Anterior cingulate cortex (tissue), 58 donors: ENCODE data around the gene MRPL10.

Experiments
- DNase-seq, 58 donors: peaks; one replicate each; lab custom pipeline; 2025; lab: John Stamatoyannopoulos, UW

Gene MRPL10

GRCh38 chr17:47862621-47863440, 31.5 kb upstream of the MRPL10 start:
- no peak for DNase-seq

DNA sequence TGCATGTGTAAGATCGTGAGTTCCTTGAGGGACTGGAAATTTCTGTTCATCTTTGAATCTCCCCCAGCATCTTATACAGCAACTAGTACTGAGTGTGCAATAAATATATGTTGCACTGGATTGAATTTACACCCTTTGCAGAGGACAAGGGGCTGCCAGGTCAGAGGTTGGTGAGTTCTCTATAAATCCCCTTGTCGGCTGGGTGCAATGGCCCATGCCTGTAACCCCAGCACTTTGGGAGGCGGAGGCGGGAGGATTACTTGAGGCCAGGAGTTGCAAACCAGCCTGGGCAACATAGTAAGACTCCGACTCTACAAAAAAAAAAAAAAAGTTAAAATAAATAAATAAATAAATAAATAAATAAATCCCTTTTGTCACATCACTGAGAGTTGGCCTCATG, 29.0 kb upstream of the MRPL10 start:
- no peak for DNase-seq

GRCh38 chr17:47857551-47858455, 26.5 kb upstream of the MRPL10 start:
- no peak for DNase-seq

- DNase-seq: no peak
Observed at GRCh38 chr17:47856830-47857229, 25.5 kb upstream of the MRPL10 start.

GRCh38 chr17:47855737-47856136, 24.4 kb upstream of the MRPL10 start:
- DNase-seq: no peak

DNA sequence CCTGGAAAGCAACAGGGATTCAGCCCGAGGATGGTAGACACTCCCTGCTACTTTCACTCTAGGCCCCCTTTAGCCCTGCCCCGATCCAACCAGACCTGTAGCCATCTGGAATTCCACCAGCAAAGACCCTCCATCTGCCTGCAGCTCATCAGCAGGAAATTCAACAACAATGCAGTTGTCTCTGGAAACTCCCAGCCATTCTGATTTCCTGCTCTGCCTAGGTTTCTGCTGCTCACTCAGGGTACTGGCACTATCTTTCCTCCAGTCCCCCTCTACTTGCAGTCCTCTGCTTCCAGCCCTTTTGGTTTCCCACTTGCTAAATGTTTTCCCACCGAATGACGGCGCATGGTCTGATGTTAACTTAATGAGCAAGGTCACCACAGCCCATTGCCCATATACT, 22.3 kb upstream of the MRPL10 start:
- no peak for DNase-seq

DNA sequence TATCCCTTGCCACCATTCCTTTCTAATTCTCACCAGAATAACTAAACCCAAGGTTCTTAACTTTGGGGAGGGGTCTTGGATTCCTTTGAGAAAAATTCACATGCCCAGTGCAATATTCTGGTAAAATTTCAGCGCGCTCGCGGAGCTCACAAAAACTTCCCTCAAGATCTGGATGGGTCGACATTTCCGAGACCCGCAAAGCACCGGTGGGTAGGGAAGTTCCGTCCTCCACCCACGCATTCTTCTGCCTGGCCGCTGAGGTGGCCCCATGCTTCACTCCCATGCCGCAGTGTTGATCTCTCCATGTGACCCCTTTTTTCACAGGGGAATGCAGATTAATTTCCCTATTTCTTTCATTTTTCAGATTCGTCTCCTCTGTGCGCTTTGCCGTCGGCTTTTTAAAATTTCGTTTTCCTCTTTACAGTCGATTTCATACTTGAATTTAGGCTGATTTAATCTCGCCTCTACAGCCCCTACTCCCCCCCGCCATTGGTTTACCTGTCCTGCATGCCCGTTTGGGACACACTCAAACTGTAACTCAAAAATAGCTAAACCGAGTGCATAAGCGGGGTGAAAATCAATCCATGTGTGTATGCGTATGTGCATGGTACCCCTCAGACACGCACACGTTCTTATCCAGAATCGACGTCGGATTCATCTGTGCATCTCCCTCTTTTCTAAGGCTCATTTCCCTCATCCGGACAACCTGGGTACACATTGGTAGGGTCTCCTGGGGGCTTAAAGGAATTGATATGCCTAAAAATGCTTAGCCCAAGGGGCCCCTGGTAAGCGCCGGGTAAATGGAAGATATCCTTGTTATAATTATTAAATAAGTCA, 21.0 kb upstream of the MRPL10 start:
- DNase-seq: no peak

- DNase-seq: no peak
Observed at GRCh38 chr17:47851764-47852112, 20.4 kb upstream of the MRPL10 start.

- DNase-seq: peak in 1 of 58 donors; percentile 11
Observed at GRCh38 chr17:47850692-47851573, 19.6 kb upstream of the MRPL10 start, which contains the start of gene SP6. Gene SP6 (minus strand): TSS chr17:47851163. CDS start chr17:47848429, 2,734 bp downstream.

GRCh38 chr17:47850373-47850691, 19.0 kb upstream of the MRPL10 start:
- DNase-seq: no peak

DNA sequence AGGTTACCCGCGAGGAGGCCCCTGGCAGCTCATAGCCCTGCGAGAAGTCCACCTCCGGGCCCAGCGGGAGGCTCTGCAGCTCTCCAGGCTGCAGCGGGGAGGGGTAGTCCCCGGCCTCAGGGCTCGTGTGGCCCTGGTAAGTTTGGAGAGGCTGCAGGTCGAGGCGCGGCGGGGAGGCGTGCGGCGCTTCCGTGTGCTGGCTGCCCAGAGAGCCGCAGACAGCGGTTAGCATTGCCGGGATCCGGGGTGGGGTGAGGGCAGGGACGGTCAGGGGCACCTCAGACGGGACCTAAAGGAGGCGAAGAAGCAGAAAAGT, 16.8 kb upstream of the MRPL10 start:
- DNase-seq: no peak

DNA sequence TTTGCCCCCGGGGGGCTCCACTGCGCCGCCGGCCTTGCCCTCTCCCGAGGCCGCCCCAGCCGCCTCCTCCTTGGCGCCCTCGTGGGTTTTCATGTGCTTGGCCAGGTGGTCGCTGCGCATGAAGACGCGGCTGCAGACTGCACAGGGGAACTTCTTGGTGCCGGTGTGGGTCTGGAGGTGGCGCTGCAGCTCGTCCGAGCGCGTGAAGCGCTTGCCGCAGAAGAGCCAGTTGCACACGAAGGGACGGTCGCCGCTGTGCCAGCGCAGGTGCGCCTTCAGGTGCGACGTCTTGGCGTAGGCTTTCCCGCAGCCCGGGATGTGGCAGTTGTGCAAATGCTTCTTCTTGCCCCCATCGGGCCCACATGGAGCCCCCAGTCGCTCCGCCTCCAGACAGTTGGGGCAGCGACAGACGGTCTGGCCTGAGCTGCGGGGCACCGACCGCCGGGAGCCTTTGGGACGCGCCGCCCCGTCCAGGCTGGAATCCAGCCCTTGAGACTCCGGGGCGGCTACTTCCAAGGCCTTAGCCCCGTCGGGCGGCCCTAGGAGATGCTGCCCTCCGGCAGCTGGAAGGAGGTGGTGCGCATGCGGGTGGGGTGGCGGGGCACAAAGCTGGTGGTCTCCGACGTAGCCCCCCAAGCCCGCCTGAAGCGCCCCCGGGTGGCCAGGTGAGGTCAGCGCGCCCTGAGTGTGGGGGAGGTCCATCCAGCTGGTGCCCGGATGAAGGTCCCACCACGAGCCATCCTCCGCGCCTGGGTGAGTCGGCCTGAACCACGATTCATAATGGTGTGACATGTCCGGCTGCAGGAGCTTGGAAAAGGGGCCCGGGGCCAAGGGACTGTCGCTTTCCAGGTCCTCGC, 16.2 kb upstream of the MRPL10 start:
- no peak for DNase-seq

- DNase-seq: no peak
Observed at GRCh38 chr17:47846716-47847340, 15.5 kb upstream of the MRPL10 start.

DNA sequence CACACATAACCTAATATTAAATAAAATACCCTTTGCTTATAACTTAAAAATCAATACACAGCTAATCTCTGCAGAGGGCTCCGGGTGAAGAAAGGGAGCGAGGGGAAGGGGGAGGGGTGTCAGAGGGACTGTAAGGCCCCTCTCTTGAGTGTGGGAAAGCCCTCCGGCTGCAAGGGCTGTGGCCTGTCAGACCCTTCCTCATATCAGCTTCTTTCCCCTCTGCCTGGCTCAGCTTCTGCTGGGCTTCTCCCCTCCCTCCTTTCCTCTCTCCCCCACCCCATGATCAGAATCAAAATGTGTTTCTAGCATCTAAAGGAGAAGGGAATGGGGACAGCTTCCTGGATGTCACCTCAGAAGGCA, 14.4 kb upstream of the MRPL10 start:
- DNase-seq: no peak

DNA sequence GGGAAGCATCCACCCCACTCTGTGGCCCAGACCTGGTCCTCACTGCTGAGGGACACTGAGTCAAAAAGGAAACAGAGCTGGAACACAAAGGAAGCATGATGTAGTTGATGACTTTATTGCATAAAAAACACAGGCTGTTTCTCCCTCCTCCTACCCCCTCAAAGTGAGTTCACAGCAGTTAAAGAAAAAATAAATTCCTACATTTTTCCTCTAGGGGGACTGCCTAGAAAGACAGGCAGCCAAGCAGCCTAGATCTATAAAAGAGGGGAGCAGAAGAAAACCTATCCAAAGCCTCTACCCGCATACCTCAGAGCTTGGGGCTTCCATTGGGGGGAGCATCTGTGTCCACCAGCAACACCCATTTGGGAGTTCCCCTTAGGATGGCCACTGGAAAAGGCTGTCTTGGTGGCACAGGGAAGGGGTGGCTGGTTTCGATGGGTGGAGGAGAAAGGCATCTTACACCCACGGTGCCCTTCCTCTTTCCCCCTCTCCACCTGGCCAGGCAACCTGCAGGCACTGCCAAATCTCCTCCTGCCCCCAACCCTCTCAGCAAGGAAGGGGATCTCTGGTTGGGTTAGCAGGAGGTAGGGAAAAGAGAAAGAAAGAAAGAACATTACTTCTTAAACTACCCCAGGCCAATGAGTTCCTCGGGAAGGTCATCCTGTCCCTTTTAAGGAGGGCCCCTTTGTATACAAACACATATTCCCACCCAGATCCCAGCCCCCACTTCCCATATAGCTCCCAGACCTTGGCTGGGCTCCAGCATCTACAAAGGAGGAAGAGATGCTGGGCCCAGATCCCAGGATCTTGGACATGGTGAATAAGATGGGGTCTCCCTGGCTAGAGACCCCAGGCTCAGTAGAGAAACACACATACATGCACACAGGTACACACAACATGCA, 13.7 kb upstream of the MRPL10 start:
- DNase-seq: no peak

DNA sequence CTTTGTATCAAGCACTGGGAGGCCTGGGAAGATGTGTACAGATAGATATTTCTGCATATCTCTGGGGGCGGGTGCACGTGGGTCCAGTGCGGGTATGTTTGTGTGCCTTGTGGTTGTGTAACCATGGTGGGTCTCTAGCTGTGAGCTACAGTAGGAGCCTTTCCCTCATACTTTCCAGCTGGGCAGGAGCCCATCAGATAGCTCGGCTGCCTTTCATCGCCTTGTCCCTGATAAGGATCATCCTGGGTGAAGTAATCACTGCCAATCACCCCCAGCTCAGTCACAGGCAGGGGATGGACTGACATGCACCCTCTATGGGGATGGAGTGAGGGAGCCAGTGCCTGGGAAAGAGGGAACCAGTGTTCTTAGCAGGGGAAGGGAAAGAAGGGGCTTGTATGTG, 12.9 kb upstream of the MRPL10 start:
- DNase-seq: no peak

DNA sequence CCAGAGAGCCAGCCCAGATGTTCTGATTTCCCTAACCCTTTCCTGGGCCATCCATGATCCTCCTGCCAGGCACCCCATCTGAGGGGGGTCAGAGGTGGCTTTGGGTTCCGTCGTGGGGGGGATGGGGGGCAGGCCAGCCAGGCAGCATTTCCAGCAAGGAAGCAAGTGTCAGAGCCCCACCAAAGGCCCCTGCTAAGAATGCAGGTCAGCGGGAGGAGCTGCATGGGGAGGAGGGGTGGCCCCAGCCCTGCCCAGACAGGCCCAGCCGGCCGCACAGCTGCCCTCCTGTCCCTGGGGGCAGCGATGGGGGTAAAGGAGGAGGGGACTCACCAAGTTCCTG, 12.0 kb upstream of the MRPL10 start:
- DNase-seq: no peak
